Choroid plexus epithelial cell (primary cell): Measurements from ENCODE around the gene MYLIP.

Source experiments
- DNase-seq: peaks from one replicate; pipeline ENCODE4 v3.0.0-alpha.2; 2010; ENCODE audit warnings: low read depth
- H3K4me3 ChIP-seq: 2 replicates; pipeline ENCODE4 v1.5.1; 2011; ENCODE audit warnings: low read depth, mild to moderate bottlenecking, control low read depth, low read length, moderate library complexity
- CTCF ChIP-seq: conservative IDR thresholded peaks from 2 replicates; pipeline ENCODE4 v1.5.1; 2011; ENCODE audit warnings: low read depth, mild to moderate bottlenecking, control low read depth, inconsistent platforms, low read length, moderate library complexity

MYLIP gene

GRCh38 chr6:16097382-16098171 is 31.3 kb upstream of the MYLIP start:
- no peak for DNase-seq
- H3K4me3 ChIP-seq = no peak overlapping the region
- no peak for TF ChIP-seq CTCF

DNA sequence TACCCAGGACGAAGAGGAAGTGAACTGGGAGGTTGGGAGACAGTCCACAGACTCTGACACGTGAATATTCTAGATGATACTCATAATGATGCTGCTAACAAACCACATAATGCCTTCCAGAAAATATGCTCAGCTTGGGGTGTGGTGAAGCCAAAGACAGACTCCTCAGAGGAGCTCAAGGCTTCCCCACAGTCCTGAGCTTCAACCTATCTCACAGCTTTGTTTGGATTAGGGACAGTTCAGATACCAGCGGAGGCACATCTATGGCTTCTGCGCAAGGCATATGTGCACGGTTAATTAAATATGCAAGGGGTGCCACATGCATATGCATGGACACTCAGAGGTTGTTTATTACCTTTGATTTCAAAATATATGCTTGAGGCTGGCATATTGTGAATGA is 30.7 kb upstream of the MYLIP start:
- TF ChIP-seq CTCF = no peak
- DNase-seq = no peak
- H3K4me3 ChIP-seq = no peak overlapping the region

DNA sequence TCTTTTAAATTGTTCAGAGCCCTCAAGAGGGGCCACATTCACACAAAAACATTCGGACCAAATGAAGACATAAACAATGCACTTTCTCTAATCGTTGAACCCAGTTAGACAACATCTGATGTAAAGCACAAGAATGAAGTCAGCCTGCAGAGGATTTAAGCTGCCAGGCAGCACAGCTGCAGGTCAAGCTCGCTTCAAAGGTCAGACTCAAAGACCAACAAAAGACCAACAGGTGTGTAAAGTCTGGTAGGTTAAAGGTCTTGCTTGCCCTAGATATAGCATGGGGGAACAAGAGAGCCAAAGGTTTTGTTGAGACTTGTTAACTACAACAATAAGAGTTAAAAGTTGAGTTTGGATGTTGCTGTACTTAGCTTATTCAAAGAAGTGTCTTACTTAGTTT is 26.7 kb upstream of the MYLIP start:
- no peak for TF ChIP-seq CTCF
- H3K4me3 ChIP-seq = no peak overlapping the region
- no peak for DNase-seq

- no peak for TF ChIP-seq CTCF
- no peak overlapping the region for H3K4me3 ChIP-seq
- no peak for DNase-seq
Measured at GRCh38 chr6:16103722-16104121, 25.2 kb upstream of the MYLIP start.

- no peak overlapping the region for H3K4me3 ChIP-seq
- no peak for TF ChIP-seq CTCF
- DNase-seq = no peak
Measured at GRCh38 chr6:16104624-16105433, 24.1 kb upstream of the MYLIP start.

DNA sequence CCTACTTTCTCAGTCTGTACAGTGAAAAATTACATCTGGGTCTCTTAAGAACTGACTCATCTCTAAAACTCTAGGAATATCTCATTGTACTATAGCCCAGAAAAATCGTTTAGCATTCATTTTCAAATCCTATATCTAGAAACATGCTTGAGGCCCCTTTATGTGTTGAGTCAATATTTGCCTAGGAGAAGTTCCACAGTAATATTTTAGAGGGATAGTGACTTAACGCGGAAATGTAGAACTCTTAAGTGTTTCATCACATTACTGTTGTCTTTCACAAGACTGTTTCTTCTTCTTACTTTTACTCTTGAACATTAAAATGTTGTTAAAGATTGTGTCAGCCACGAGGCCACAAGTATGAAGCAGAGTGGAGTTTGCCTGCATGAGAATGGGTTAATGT is 23.0 kb upstream of the MYLIP start:
- no peak for TF ChIP-seq CTCF
- DNase-seq = peak; percentile 27
- H3K4me3 ChIP-seq = no peak overlapping the region
